ENCODE measurements around the gene ZMIZ2. TPM values are rescaled to one million over a fixed set of nuclear protein-coding genes. Genes with fewer than 3 reads are reported as not detected.

The ZMIZ2 gene
- total RNA-seq, 2 donors from 2014 or later, result 23.4 to 38.9 TPM

GRCh38 chr7:44794331-44794730 is 45.7 kb downstream of the ZMIZ2 start:
- Histone ChIP-seq H3K4me3 (no peak overlapping the region), H3K27ac (no peak overlapping the region)
- ATAC-seq (ENCODE audit: insufficient number of reproducible peaks, low FRiP score, low read depth), result no peak

GRCh38 chr7:44796034-44796503 is 47.4 kb downstream of the ZMIZ2 start:
- Histone ChIP-seq H3K27me3 (replicated peaks; ENCODE audit: insufficient read depth) (no peaks in the 10 kb centered on the region), H3K9me3 (no peaks in the 10 kb centered on the region), H3K36me3 (peaks cover 13% of the 10 kb centered on the region), H3K4me1 (ENCODE audit: control insufficient read depth in 1 of 2, low read depth in 2 of 2) (peaks cover 16 to 34% of the 10 kb centered on the region in 2 donors), H3K27ac (peak overlapping the region; percentile 99 to 100), H3K4me3 (peak overlapping the region; percentile 99)
- no peak for DNase-seq (ENCODE audit: low spot score)
- TF ChIP-seq CTCF (IDR thresholded peaks at IDR 0.05), result no peak
- no peak for ATAC-seq (ENCODE audit: insufficient number of reproducible peaks, low FRiP score, low read depth)

More at GRCh38 chr7:44794331-44794730, 45.7 kb downstream of the ZMIZ2 start:
- H3K27me3 ChIP-seq (replicated peaks; ENCODE audit: insufficient read depth), result no peaks in the 10 kb centered on the region
- peaks cover 16 to 26% of the 10 kb centered on the region in 2 donors for H3K4me1 ChIP-seq (ENCODE audit: control insufficient read depth in 1 of 2, low read depth in 2 of 2)
- no peak for DNase-seq (ENCODE audit: low spot score)
- H3K9me3 ChIP-seq, result no peaks in the 10 kb centered on the region
- no peaks in the 10 kb centered on the region for H3K36me3 ChIP-seq
- TF ChIP-seq CTCF (IDR thresholded peaks at IDR 0.05), result no peak

DNA sequence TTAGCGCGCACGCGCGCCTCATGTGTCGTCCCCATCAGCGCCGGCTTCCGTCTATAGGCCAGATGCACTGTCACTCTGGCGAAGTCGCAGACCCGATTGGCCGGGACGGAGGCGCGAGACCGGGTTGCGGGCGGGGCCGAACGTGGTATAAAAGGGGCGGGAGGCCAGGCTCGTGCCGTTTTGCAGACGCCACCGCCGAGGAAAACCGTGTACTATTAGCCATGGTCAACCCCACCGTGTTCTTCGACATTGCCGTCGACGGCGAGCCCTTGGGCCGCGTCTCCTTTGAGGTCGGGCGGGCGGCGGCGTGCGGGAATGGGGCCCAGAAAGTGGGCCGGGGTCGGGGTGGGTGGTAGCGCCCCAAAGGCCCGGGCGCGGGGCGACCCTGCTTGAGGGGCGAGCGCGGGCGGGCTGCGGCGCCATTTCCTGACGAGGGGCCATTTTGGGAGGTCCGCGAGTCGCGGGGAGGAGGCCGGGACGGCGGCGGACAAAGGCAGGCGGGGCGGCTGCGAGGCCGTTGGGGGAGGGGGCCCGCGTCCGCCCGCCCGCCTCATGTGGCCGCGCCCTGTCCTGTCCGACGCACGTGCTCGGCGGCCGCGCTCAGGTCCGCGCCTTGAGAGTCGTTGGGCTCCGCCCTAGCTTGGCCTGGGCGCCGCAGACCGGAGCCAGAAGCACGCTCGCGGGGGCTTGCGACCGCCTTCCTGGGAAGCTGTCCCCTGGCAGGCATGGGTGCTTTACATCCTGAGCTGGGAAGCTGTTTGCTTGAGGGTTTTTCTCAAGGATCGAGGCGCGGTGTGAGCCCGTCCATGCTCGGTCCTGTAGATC is 48.1 kb downstream of the ZMIZ2 start, which contains the start of gene PPIA:
Gene PPIA, plus strand, starts transcription at position 178 of the 825 bp plus-strand sequence. Its CDS starts 44 bp downstream, at position 222.
- DNase-seq (ENCODE audit: low spot score) (peak; percentile 95), ATAC-seq (ENCODE audit: insufficient number of reproducible peaks, low FRiP score, low read depth) (peak; percentile 92)
- H3K36me3 ChIP-seq, result peaks cover 18% of the 10 kb centered on the region
- H3K9me3 ChIP-seq, result no peaks in the 10 kb centered on the region
- no peaks in the 10 kb centered on the region for H3K27me3 ChIP-seq (replicated peaks; ENCODE audit: insufficient read depth)
- H3K27ac ChIP-seq, result peak within 1 kb of the TSS; percentile 99 to 100
- TF ChIP-seq CTCF (IDR thresholded peaks at IDR 0.05), result no peak
- H3K4me1 ChIP-seq (ENCODE audit: control insufficient read depth in 1 of 2, low read depth in 2 of 2), result peaks cover 16 to 28% of the 10 kb centered on the region in 2 donors
- peak within 1 kb of the TSS; percentile 99 for H3K4me3 ChIP-seq

DNA sequence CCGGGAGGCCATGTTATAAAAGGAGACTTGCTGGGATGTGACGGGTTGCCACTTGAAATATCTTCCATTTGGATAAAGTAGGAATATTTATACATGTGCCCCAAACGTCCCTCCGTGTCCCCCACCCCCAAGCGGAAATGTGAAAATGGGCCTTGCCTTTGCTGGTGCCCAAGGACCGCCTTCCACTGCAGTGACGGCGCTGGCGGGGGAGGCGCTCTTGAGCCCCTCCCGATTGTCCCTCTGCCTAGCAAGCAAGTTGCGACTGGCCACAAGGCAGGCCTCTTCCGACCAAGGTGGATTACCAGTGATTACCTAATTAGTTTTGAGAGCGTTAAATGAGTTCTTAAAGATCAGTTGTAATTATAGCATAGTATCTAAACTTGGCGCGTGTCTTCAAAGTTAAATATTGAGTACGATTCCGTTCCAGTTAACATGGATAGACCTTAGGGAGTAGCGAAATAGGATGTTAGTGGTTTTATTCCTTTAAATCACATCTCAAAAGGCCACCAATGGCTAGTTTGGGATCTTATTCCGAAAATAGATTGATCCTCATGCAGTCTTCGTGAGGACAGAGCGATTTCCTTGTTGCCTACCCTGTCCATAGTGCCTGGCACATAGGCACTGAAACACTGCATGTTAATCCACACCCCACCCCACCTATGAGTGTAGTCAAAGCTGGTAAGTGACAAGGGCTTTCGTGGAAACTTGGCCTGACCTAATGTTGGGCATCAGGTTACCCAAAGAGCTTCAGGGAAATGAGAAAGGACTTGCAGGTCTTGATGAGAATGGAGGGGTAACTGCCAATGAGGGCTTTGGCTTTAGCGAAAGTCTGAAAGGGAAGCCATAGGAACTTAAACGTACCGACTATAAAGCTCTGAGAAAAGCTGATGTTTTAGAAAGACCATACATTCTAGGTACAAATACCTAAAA is 48.9 kb downstream of the ZMIZ2 start:
- DNase-seq (ENCODE audit: low spot score) (peak; percentile 68), ATAC-seq (ENCODE audit: insufficient number of reproducible peaks, low FRiP score, low read depth) (peak; percentile 75)
- peak; percentile 50 for TF ChIP-seq CTCF (IDR thresholded peaks at IDR 0.05)
- H3K4me1 ChIP-seq (ENCODE audit: control insufficient read depth in 1 of 2, low read depth in 2 of 2), result peaks cover 16 to 25% of the 10 kb centered on the region in 2 donors
- H3K9me3 ChIP-seq, result no peaks in the 10 kb centered on the region
- peak overlapping the region; percentile 99 to 100 for H3K27ac ChIP-seq
- peak overlapping the region; percentile 99 for H3K4me3 ChIP-seq
- peaks cover 26% of the 10 kb centered on the region for H3K36me3 ChIP-seq
- no peaks in the 10 kb centered on the region for H3K27me3 ChIP-seq (replicated peaks; ENCODE audit: insufficient read depth)

Measured in thoracic aorta (tissue), 2 donors.